GM12878 (cell line): ENCODE results near the gene HHLA2. TPM values are rescaled to one million over a fixed set of nuclear protein-coding genes. Genes with fewer than 3 reads are reported as not detected.

Experiments
- ATAC-seq: fragments of 200-7000 bp; cut with Tn5 transposase; 3 replicates; pipeline ENCODE4 v1.9.1; 2020; ENCODE audit warnings: mild to moderate bottlenecking, moderate library complexity
- BruUV-seq: library from RNA; stranded (reverse); fragments of 400-500 nt; replicated peaks from 2 replicates; lab custom pipeline; 2021; lab: Mats Ljungman, UMichigan
- CTCF ChIA-PET: fragments of 300-600 bp; sonication (Branson Sonifier 250); formaldehyde crosslinking; extraction: SDS; loops from one replicate; lab custom pipeline; 2021; ENCODE audit warnings: inconsistent platforms; lab: Yijun Ruan, JAX
- POLR2A ChIA-PET: fragments of 350-600 bp; formaldehyde crosslinking; extraction: SDS; loops from one replicate; lab custom pipeline; 2021; ENCODE audit warnings: inconsistent platforms; lab: Charles Lee
- RAD21 ChIA-PET: fragments of 300-600 bp; sonication (Branson Sonifier 250); formaldehyde crosslinking; loops from one replicate; lab custom pipeline; 2023; ENCODE audit warnings: antibody characterized with exemption; ENCODE audit not compliant: unreplicated experiment; lab: Charles Lee
- SMC1A ChIA-PET: fragments of 300-600 bp; sonication (Branson Sonifier 250); formaldehyde crosslinking; loops from one replicate; lab custom pipeline; 2023; ENCODE audit not compliant: unreplicated experiment, uncharacterized antibody; lab: Charles Lee
- DNase-seq: peaks from one replicate; pipeline ENCODE4 v3.0.0-alpha.2; 2011; ENCODE audit warnings: low read depth, low spot score
- FAIRE-seq: peaks from 3 replicates; lab custom pipeline; 2011; peaks lifted over from hg19 to GRCh38; lab: Jason Lieb, UNC
- H2AFZ ChIP-seq: 2 replicates; pipeline ENCODE4 v1.6.0; 2011; ENCODE audit warnings: low read depth, low read length, control low read depth; ENCODE audit not compliant: control insufficient read depth
- H3K27ac ChIP-seq: 2 replicates; pipeline ENCODE4 v1.5.1; 2011; ENCODE audit warnings: control low read depth; ENCODE audit not compliant: control insufficient read depth, insufficient read depth
- H3K27me3 ChIP-seq, 2 experiments: replicated peaks in 1 of 2; 2 replicates each; pipeline versions ENCODE4 v1.6.0 to v1.6.1; 2011; ENCODE audit warnings: low read length in 1 of 2; ENCODE audit not compliant: control insufficient read depth in 2 of 2, insufficient read depth in 2 of 2
- H3K36me3 ChIP-seq, 2 experiments: 2 replicates each; pipeline ENCODE4 v1.5.1; 2011; ENCODE audit warnings: low read length in 1 of 2; ENCODE audit not compliant: control insufficient read depth in 2 of 2, insufficient read depth in 2 of 2
- H3K4me1 ChIP-seq: 2 replicates; pipeline ENCODE4 v1.6.1; 2011; ENCODE audit warnings: mild to moderate bottlenecking, low read length, moderate library complexity, mixed read lengths; ENCODE audit not compliant: control insufficient read depth, insufficient read depth
- H3K4me2 ChIP-seq: 2 replicates; pipeline ENCODE4 v1.6.0; 2011; ENCODE audit warnings: control low read depth; ENCODE audit not compliant: control insufficient read depth, insufficient read depth
- H3K4me3 ChIP-seq: fragments of 200-600 bp; sonication (generic); 2 replicates; pipeline ENCODE4 v1.5.1; 2016
- H3K79me2 ChIP-seq: 2 replicates; pipeline ENCODE4 v1.6.0; 2011; ENCODE audit warnings: low read length; ENCODE audit not compliant: control insufficient read depth, insufficient read depth
- H3K9ac ChIP-seq: 2 replicates; pipeline ENCODE4 v1.8.0; 2011; ENCODE audit warnings: low read length, control low read depth, mixed read lengths; ENCODE audit not compliant: control insufficient read depth, insufficient read depth
- H3K9me3 ChIP-seq: replicated peaks from 3 replicates; pipeline ENCODE4 v1.5.1; 2011; ENCODE audit warnings: mild to moderate bottlenecking, low read length; ENCODE audit not compliant: control insufficient read depth, insufficient read depth
- H4K20me1 ChIP-seq: 2 replicates; pipeline ENCODE4 v1.6.0; 2011; ENCODE audit not compliant: control insufficient read depth, insufficient read depth
- E4F1 ChIP-seq: fragments of 450-650 bp; IDR thresholded peaks from 2 replicates; pipeline ENCODE4 v1.6.1; 2018; ENCODE audit warnings: borderline replicate concordance, mild to moderate bottlenecking; ENCODE audit not compliant: partially characterized antibody
- JUND ChIP-seq: IDR thresholded peaks from 2 replicates; pipeline ENCODE4 v1.6.1; 2012; ENCODE audit warnings: low read depth, mild to moderate bottlenecking, low read length, improper control_type of control experiment, moderate library complexity
- KDM1A ChIP-seq: fragments of 200-600 bp; sonication (generic); IDR thresholded peaks from 2 replicates; pipeline ENCODE4 v1.6.1; 2016; ENCODE audit warnings: borderline replicate concordance
- MXI1 ChIP-seq: fragments of 150-350 bp; IDR thresholded peaks from 2 replicates; pipeline ENCODE4 v1.6.1; 2011; ENCODE audit warnings: low read depth, mild to moderate bottlenecking, inconsistent platforms, low read length, improper control_type of control experiment
- PAX5 ChIP-seq: IDR thresholded peaks from 2 replicates; pipeline ENCODE4 v1.6.1; 2011; ENCODE audit warnings: low read depth, low read length, borderline replicate concordance
- ZBTB4 ChIP-seq: fragments of 450-650 bp; formaldehyde crosslinking; IDR thresholded peaks from 2 replicates; pipeline ENCODE4 v1.4.0; 2022; ENCODE audit warnings: mild to moderate bottlenecking, moderate library complexity
- WGBS: methylation state at CpG from one replicate; pipeline ENCODE4 v1.1.6; 2016; ENCODE audit warnings: low lambda C conversion rate; ENCODE audit not compliant: insufficient replicate concordance, insufficient coverage; ENCODE audit errors: missing lambda C conversion rate; 5-methylcytosine and 5-hydroxymethylcytosine counted together
- in situ Hi-C: fragments of 300-500 bp; cut with MboI; formaldehyde crosslinking; loops from 9 replicates; pipeline ENCODE4 v1.14.3; 2018; ENCODE audit warnings: mixed read lengths
- intact Hi-C: fragments of 100-400 bp; cut with micrococcal nuclease; formaldehyde crosslinking; loops from one replicate; pipeline ENCODE4 v1.14.2; 2022; ENCODE audit not compliant: unreplicated experiment
- polyA plus RNA-seq, 11 experiments: library from polyadenylated mRNA; depleted of rRNA in 4 of 11; unstranded in 6 of 11; stranded (reverse) in 5 of 11; fragments of >200 nt; fragmentation: Nextera tagmentation in 4 of 11; fragmentation: Illumina TruSeq in 1 of 11; extraction: Ambion mirVana in 4 of 11; extraction: Trizol in 1 of 11; gene quantifications; 1 replicate in 1 of 11; 2 replicates in 10 of 11; pipeline versions ENCODE4 v1.2.1 to v1.2.3, GENCODE V29; 2011 to 2016; ENCODE audit warnings: inconsistent platforms in 2 of 11, missing spikeins in 2 of 11, low read depth in 1 of 11
- total RNA-seq, 4 experiments: library from RNA; depleted of rRNA in 3 of 4; stranded (reverse); fragments of >200 nt in 3 of 4; fragmentation: Illumina TruSeq in 1 of 4; extraction: Trizol in 1 of 4; gene quantifications; 2 replicates each; pipeline versions ENCODE4 v1.2.1 to v1.2.3, GENCODE V29; 2013 to 2021

Gene HHLA2
- total and polyA plus RNA-seq, 10 of the 15 experiments (the other 5 are each of a cell fraction or from before 2014, with no cell fraction given) = 0.11 to 1.3 (median 0.28) TPM; not detected in 1

- TF ChIP-seq PAX5 (no peak), JUND (no peak)
These were observed 106.8 kb downstream of the HHLA2 start (continued) for GRCh38 chr3:108403198-108403597.

- Histone ChIP-seq H2AFZ (no peak overlapping the region), H3K4me3 (no peak overlapping the region), H3K9me3 (no peaks in the 10 kb centered on the region), H3K27me3 (no peaks in the 10 kb centered on the region), H3K36me3 (no peaks in the 10 kb centered on the region), H4K20me1 (no peaks in the 10 kb centered on the region), H3K27ac (no peak overlapping the region), H3K79me2 (no peaks in the 10 kb centered on the region), H3K9ac (no peak overlapping the region), H3K4me1 (peaks cover 4% of the 10 kb centered on the region; the same call in 1 of the 2 replicates), H3K4me2 (no peak overlapping the region)
- WGBS = 69% methylated on average over 4 of the region's 4 CpGs
- no peak for FAIRE-seq
- CTCF ChIA-PET = interaction anchor here (1.6 to 5.2 kb wide), 5 partner anchors 12 to 476 kb away, joined by 3 to 83 read pairs (median 15); no protein-coding TSS in a partner anchor
- no peak for DNase-seq
- RAD21 ChIA-PET = interaction anchor here (0.7 to 4.8 kb wide), 6 partner anchors 12 to 594 kb away, joined by 3 to 45 read pairs (median 5); no protein-coding TSS in a partner anchor
- in situ Hi-C loops = loop anchor here (5.0 kb wide), 1 partner anchor 252 kb away; no protein-coding TSS in a partner anchor
- POLR2A ChIA-PET = no interaction called here
- BruUV-seq = no TSS peak
- TF ChIP-seq MXI1 (no peak), KDM1A (no peak), E4F1 (no peak), ZBTB4 (CRISPR knock-in tag) (no peak)
- no peak for ATAC-seq
- SMC1A ChIA-PET = interaction anchor here (0.7 to 6.4 kb wide), 13 partner anchors 17 to 728 kb away, joined by 3 to 59 read pairs (median 7); no protein-coding TSS in a partner anchor
- intact Hi-C loops = no loop called here
These were observed 107.5 kb downstream of the HHLA2 start for GRCh38 chr3:108403686-108404345.
